ENCODE measurements around the gene HOXB5.
A peak's percentile ranks its signal among the peaks of the same experiment; 100 is the strongest.

HOXB5 gene

DNA sequence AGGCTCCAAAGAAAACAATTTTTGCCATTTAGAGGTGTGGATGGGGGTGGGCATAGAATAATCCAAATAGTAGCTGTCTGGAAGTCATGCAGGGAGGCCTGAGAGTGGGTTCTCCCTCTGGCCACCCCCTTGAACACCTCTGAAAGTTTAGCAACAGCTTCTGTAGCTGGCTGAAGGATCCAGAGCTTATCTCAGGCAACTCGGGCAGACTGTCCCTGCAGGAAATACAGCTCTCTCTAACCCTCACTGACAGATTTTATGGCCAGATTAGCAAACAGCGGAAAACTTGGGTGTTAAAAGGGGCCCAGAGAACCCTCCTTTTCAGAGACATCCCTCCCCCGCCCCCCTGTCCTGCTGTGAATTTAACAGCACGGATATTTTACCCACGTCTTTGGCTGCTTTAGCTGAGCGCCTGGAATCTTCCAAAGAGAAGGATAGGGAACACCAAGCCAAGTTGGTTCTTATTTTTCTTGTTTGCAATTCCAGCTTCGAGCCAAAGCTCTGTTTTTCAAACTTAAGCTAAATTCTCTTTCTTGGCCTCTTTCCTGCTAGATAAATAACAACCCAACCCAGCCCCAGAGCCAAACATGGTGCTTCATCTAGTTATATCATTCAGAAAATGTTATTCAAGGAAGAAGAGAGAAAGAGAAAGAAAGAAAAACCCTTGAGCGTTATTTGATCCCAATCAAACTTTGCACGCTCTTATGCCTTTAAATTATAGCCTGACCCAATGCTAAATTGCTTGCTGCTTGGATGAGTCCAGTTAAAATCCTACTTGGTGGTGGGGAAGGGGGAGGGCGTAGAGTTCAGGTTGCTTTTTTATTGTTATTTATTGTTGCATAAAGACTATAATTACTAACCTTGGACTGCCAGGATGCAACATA is 46.4 kb downstream of the HOXB5 start:
- DNase-seq (ENCODE audit: low spot score), result peak; percentile 51

DNA sequence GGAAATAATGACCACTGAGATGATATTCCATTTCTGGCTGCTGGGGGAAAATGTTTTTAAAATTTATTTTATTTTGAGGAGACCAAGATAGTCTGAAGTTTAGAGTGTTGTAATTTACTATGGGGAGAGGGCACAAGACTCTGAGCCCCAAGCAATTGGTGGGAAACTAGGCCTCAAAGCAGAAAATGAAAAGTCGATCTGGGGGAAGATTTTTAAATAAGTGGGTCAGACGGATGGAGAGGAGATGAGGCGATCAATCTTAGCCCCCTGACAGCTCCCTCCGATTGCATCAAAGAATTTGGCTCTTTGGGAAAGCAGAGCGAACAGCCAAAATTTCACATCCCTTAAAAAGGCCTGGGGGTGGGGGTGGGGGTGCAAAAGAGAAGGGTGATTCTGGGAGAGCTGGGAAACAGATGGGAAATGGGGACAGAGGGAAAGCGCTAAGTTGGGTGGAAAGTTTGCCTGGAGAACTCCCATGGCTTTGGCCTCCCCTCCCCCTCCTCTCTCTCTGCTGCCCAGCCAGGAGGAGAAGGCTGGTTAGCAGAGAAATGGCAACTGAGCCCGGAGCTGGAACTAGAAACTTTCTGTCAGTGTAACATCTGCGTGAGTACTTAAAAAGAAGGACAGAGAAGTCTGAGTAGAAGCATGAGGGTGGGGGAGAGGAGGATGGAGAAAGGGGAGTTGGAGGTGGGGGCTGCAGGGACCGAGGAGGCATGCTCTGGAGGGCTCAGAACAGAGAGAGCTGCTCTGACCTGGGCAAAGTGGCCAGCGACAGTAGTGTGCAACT is 47.2 kb downstream of the HOXB5 start:
- DNase-seq (ENCODE audit: low spot score), result peak; percentile 17

DNA sequence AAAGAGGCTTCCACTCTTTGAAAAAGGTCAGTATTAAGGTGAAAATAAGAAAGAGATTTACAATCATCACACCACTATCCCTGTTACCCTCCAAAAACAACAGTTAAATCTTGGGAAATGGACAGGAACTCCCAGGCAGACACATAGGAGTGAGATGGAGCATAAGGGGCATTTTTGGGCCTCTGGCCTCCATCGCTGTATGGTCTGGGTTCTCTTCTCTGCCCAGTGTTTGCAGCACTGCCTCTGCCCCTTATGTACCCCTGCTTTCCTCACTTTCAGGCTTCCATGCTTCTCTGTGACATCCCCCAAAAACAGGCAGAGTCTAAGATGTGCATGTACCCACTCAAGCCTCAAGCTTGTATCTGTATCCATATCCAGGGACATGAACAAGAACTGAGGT is 48.0 kb downstream of the HOXB5 start:
- peak; percentile 7 for DNase-seq (ENCODE audit: low spot score)

DNA sequence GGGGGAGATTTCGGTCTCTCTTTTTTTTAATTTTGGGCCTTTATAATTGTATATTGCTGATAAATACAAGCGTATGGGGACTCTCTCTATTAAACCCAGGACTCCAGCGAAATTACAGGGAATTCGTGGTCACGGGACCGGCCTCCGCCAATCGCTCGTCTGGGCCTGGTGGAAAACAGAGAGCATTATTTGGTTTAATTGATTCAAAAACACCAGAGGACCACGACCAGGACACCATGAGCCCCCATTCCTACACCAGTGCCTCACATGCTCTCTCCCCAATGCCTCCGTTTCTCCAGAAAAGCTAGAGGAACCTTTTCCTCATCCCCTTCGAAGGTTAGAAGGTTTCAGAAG is 48.6 kb downstream of the HOXB5 start, which contains the start of gene HOXB2:
TSS of gene HOXB2 (minus strand) at position 88 of the 354 bp plus-strand sequence. CDS start 198 bp downstream, outside the sequence.
- peak; percentile 38 for DNase-seq (ENCODE audit: low spot score)

DNA sequence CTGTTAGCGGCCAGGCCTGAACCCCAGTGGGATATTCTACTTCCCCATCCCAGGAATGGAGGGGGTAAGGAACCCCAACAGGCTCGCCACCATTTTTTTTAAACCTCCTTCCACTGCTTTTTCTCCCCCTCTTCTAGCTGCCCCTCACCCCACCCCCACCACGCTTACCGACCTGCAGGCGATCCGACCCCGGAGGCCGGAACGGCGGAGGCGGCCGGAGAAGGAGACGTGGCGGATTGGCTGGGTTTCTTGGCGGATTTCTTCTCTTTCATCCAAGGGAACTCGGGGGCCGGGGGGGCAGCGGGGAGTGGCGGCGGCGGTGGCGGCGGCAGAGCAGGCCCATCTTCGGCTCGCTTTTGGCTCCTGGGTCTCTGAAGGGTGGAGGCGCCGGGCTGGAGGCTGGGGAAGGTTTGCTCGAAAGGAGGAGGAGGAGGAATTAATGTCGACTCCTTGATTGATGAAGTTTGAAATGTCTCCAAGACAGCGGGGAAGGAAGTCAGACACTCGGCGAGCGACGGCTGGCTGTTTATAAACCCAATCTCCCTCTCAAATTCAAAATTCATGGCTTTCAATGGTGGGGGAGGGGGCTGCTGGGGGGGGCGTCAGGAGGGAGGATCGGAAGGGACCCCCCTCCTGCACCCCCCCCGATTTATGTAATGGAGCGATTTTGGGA is 49.1 kb downstream of the HOXB5 start:
- DNase-seq (ENCODE audit: low spot score), result peak; percentile 35

DNA sequence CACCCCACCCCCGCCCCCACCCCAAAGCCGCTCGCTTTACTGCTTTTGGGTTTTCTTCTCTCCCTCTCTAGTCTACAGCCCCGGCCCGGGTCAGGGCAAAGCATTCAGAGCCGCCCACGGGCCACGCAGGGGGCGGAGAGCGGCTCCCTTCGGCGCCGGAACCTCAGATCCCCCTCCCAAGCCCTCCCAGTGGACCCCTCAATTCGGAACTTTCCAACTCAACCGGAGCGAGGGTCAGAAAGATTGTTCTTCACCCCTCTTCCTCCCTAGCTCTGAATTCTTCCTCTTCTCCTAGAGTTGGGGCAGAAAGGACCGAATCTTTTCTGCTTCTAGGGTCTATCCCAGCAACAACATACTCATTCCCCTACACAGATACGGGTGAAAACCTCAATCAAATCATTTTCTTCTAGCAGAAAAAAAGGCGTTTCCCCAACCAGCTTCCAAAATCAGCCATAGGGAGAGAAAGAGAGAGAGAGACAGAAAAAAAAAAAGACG is 49.7 kb downstream of the HOXB5 start:
- peak; percentile 21 for DNase-seq (ENCODE audit: low spot score)

DNA sequence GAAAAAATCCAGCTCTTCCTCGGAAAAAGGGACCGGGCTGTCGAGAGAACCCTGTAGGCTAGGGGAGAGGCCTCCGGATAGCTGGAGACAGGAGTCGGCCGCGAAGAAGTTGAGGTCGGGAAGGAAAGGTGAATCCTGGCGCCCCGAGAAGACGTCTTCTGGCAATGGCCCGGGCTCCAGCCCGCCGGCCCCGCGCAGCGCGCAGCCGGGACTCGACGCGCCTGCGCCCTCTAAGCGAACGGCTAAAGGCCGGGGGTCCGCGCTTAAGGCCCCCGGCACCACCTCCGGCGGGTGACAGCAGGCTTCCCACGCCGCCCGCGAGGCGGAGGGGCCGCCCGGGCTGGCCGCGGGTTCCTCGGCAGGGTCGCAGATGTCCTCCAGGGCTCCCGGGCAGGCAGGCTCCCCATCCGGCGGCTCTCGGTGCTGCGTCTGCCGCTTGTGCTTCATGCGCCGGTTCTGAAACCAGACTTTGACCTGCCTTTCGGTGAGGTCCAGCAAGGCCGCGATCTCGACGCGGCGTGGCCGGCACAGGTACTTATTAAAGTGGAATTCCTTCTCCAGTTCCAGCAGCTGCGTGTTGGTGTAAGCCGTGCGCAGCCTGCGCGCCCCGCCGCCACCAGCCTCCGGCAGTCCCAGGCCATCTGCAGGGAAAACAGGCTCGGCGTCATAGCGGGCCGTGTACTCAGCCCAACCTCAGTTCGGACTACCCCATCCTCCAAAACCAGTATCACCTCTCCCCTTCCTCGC is 50.3 kb downstream of the HOXB5 start:
- peak; percentile 68 for DNase-seq (ENCODE audit: low spot score)

DNA sequence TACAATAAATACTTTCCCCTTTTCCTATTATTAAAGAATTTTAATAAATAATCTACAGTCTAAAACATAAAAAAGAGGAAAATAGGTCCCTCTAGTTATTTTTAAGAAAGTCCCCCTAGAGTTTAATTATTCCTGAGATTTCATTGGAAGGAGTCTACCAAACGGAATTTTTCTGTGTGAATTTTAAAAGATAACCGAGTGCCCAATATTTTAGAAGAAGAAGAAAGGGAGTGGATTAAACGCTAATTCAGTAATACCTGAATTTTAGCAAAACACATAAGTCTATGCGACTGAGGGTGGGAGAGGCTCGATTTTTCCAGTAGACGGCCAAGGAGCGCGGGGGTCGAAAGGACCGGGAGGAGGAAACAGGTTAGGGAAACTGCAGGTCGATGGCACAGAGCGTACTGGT is 50.9 kb downstream of the HOXB5 start:
- no peak for DNase-seq (ENCODE audit: low spot score)

DNA sequence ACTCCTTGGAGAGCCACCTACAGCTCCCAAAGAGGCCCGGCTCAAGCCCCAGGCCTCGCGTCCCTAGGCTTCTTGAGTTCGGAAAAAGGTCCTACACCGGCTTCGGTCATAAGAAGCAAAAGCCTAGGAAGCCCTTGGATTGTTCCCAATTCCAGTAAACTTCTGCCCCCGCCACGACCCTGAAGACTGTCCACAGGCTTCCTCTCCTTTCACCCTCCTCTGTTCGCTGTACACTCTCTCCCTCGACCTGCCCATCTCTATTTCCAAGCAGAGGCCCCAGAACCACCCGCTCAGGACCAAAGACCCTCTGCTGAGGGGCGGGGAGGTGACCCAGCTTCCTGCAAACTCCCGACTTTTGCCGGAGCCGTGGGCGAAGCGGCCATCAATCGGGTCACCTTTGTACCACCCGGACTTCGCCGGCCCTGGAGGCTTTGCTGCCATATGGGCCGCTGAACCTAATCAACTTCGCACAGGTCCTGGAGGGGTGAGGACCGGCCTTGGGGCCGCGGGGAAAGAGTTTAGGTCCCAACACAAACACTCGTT is 51.4 kb downstream of the HOXB5 start:
- peak; percentile 62 for DNase-seq (ENCODE audit: low spot score)

DNA sequence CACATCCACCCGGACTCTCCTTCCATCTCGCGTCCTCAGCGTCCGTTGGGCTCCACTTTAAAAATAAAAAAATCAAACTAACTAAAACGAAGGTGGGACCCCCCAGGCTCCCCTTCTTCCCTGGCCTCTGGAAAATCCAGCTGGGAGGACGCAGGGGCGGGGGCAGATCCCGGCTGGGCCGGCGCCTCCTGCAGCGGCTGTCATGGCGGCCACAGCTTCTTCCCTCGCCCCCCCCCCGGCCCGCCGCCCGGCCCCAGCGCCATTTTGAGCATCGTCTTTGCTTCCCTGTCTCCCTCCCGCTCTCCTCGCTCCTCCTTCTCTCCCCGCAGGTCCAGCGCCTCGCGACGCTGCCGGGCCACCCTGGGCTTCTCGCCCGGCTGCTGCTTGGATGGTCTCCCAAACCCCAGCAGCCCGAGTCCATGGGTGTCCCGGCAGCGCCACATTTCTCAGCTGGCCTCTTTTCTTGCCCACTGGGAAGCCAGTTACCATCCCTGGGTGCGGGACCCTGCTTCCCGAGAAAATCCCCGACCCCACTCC is 51.9 kb downstream of the HOXB5 start:
- DNase-seq (ENCODE audit: low spot score), result peak; percentile 53

Data from hematopoietic multipotent progenitor cell treated with erythropoietin and hydrocortisone succinate and interleukin-3 and kit ligand, for 15 days (in vitro differentiated cells).